Renal pelvis (tissue), 4 donors: ENCODE data around the gene LIPT1. TPM values are rescaled to one million over a fixed set of nuclear protein-coding genes. Genes with fewer than 3 reads are reported as not detected.
"Not testable (repeated sequence)": the region's sequence is repeated elsewhere in the genome, so short reads cannot be mapped to it uniquely, and the experiment has no call there.

Experiments
- DNase-seq: peaks from one replicate; pipeline ENCODE4 v3.0.0-alpha.2; 2013
- polyA plus RNA-seq, 3 donors: library from polyadenylated mRNA; unstranded; fragments of 120-200 nt; gene quantifications; one replicate each; pipeline ENCODE4 v1.2.1, GENCODE V29; 2013; ENCODE audit not compliant: insufficient read length in 3 of 3

Gene LIPT1
- polyA plus RNA-seq, 3 donors = 13.5 to 19.0 (median 18.8) TPM

DNA sequence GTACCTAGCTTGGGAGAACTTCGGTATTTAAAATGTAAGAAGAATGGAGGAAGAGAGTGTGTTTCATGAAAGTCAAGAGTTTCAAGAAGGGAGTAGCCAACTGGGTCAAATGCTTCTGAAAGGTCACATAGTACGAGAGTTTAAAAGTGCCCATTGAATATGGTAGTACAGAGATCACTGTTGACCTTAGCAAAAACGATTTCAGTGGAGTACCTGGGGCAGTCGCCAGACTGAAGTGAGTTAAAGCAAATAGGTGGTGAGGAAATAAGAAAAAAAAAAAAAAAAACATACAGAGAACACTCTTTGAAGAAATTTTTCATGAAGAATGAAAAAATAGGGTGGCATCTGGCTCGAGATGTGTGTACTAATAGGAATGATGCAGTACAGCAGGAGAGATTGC is 11.5 kb downstream of the LIPT1 start:
- DNase-seq = no peak

DNA sequence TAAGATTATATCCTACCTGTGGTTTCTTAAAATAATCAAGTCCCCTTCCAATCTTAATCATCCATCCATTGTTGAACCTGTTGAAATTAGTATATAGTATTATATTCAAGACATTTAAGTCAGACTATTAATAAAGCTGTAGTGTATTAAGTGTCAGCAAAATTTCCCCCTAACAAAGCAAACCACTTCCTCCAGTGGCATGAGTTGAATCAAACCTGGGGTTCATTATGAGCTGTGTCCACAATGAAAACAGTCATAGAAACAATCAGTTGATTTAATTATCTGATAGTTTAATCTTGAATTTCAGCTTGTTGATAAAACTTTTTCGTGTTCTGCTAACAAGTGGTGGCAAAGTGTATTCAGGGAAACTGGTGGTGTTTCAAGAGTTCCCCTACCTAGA is 14.8 kb downstream of the LIPT1 start:
- no peak for DNase-seq

DNA sequence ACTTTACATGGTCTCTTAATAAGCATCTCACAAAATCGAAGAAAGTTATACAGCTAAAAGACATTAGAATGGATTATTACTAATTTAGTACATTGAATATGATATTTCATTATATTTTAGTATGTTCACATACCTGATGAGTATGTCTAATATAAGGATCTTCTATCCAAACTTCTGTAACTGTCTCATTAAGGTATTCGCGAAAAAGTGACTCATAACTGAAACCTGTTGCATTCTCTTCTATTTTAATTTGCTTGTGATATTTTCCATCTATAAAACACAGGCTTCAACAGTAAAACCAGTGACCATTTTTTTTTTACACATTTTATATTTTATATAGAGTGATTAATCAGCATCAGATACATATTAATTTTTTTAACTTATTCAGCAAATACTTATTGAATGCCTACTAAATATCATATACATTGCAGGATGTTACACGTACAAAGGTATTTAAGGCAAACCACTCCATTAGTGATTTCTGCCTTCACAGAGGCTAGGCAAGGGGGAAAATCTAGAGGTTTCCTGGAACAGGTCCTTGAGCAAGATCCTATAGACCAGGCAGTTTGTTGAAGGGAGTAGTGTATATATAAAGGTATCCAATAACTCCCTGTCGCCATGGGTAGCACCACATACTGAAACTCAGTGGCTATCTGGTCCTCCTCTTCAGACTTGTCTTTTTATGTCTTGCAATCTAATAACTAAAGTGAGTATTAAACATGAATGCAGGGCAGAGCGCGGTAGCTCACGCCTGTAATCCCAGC is 16.8 kb downstream of the LIPT1 start:
- no peak for DNase-seq

DNA sequence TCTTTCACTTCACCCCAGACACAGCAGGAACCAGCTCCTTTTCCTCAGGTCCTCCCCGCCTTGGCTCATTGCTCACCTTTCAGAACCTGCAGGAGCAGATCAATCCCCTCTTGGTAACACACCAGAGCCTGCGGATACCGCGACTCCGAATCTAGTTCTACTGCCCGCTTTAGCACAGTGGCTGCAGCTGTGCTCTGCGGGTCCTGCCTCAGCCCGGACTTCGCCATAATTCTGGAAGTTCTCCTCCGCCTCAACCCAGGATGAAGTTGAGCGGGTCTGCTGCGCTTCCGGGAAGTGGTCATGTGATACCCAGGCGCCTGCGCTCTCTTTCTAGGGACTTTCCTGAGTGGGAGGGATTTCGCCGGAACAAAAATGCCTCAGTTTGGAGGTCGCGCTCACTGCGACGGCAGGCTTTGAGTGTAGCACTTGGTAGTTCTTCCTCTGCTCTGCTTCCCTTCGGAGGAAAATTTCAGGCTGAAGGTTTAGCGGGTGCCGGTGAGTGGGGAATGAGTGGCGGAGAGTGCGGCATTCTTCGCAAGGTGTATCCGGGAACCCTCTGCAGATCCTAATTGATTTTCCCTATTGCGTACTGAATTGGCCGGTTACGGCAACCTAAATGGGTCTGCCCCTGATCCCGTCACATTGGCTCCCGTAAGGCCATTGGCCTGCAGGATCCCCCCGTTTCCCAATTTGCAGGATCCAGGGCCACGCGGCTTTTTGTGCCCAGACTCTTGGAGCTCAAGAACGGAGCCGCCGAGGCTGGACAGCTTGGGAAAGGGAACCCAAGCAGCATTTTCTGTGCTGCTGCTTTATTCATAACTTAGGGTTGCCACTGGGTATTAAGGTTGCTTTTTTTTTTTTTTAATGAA is 26.2 kb downstream of the LIPT1 start, which contains the start of the genes MITD1 and MRPL30:
Gene MITD1, minus strand, starts transcription at position 304 of the 869 bp plus-strand sequence. Its CDS starts 77 bp downstream, at position 227.
Gene MRPL30, plus strand, starts transcription at position 430 of the 869 bp plus-strand sequence. CDS start 5,020 bp downstream, outside the sequence.
- DNase-seq = peak; percentile 97

DNA sequence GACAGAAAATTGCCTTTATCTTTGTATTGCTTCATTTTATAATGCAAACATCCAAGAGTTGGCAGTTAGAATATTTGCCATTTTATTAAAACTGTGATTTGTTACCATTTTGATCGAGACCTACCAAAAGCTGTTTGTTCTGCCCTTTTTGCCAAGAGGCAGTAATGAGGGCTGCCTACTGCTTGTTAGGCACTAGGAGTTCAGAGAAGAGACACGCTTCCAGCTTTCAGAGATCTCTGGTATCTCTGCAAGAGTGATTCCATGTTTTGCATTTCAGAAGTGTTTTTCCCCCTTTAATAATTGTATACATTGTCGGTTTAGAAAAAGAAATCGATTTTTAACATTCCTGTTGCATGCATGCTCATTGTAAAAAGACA is 26.8 kb downstream of the LIPT1 start:
- DNase-seq = no peak

DNA sequence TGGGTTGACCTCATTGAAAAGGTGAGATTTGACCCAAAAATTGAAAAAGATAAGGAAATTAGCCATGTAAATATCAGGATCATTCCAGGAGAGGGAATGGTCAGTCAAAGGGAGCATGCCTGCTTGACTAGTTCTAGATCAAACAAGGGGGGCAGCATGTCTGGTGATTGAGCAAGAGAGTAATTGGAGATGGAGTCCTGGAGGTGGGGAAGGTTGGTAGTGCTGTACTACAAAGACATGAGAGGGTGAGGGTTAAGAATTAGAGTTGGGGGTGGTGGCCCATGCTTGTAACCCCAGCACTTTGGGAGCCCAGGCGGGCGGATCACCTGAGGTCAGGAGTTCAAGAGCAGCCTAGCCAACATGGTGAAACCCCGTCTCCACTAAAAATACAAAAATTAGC is 28.3 kb downstream of the LIPT1 start:
- no peak for DNase-seq

DNA sequence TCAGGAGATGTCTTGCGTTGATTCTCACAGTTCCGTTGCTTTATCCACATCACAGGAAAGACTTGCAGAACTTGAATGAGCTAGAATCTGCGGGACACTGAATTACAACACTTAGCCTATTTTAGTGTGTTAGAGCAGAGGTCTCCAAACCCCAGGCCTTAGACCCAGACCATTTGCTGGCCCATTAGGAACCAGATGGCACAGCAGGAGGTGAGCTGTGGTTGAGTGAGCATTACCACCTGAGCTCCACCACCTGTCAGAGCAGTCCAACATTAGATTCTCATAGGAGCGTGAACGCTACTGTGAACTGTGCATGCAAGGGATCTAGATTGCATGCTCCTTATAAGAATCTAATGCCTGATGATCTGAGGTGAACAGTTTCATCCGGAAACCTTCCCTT is 30.0 kb downstream of the LIPT1 start:
- no peak for DNase-seq

DNA sequence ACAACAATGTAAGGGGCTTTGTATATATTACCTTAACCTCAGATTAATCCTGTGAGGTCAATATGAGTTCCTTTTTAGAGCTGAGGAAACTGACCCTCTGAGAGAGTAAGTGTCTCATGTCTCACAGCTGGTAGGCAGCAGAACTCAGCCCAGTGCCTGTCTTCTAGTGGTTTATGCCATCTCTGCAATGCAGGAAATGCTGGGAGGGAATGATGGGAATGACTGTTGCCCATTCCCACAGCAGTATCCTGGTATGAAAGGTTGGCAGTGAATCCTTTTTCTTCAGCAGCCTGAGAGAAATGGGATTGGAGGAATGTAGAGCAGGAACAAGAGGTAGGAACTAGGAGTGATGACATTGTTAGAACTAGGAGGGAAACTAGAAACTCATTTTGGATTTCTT is 32.2 kb downstream of the LIPT1 start:
- no peak for DNase-seq

DNA sequence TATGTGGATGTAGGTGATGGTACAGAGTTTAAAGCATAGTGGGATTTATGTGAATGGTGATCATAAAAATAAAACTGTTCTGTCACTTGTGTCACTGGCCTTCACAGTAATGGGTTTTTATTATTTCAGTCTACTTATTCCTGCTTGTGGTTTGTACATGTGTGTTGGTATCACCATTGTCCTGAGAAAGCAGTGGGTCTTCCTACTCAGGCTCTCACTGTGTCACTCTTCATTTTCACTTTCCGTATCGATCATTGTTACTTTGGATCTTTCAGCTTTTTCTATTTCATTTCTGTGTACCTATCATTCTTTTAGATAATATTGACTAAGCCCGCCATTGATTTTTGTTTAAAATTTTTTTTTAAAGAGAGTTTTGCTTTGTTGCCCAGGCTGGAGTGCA is 33.6 kb downstream of the LIPT1 start:
- no peak for DNase-seq

DNA sequence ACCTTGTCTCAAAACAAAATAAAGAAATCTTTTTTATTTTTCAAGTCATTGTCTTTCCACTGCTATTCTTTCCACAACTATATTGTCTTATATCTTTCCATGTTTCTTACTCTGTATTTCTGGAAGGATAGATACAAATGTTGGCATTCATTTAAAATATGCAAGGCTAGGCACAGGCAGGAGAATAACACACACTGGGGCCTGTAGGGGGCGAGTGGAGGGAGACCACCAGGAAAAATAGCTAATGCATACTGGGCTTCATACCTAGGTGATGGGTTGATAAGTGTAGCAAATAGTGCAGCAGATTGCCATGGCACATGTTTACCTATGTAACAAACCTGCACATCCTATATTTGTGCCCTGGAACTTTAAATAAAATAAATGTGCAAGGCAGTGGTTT is 35.8 kb downstream of the LIPT1 start:
- no peak for DNase-seq

DNA sequence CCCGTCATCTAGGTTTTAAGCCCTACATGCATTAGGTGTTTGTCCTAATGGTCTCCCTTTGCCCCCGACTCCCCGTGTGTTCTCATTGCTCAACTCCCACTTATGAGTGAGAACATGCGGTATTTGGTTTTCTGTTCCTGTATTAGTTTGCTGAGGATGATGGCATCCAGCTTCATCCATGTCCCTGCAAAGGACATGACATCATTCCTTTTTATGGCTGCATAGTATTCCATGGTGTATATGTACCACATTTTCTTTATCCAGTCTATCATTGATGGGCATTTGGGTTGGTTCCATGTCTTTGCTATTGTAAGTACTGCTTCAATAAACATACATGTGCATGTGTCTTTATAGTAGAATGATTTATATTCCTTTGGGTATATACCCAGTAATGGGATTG is 37.6 kb downstream of the LIPT1 start:
- DNase-seq = not testable (repeated sequence)

DNA sequence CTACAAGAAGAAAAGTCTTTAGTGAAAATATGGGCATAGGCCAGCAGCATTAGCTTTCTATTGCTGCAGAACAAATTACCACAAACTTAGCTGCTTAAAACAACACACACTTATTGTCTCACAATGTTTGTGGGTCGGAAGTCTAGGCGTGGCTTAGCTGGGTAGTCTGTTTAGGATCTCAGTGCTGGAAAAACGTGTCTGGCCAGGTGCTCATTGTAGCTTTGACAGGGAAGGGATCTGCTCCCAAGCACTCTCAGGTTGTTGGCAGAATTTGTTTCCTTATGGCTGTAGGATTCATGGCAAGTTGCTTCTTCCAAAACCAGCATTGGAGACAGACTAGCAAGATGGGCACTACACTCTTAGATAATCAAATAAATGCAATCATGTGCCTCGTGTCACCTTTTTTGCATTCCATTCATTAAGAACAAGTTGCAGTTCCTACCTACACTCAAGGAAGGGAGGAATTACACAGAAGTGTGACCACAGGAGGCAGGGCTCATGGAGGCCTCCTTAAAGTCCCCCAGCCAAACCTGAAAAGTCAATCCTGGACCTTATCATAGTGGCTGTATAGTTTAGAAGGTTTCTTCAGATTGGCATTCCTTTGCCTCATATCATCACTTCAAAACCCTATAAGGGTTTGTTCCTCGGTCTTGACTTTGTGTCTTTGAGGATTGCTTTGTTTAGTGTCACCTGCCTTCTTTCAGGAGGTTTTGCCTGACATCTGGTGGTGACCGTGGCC is 43.5 kb downstream of the LIPT1 start:
- no peak for DNase-seq

DNA sequence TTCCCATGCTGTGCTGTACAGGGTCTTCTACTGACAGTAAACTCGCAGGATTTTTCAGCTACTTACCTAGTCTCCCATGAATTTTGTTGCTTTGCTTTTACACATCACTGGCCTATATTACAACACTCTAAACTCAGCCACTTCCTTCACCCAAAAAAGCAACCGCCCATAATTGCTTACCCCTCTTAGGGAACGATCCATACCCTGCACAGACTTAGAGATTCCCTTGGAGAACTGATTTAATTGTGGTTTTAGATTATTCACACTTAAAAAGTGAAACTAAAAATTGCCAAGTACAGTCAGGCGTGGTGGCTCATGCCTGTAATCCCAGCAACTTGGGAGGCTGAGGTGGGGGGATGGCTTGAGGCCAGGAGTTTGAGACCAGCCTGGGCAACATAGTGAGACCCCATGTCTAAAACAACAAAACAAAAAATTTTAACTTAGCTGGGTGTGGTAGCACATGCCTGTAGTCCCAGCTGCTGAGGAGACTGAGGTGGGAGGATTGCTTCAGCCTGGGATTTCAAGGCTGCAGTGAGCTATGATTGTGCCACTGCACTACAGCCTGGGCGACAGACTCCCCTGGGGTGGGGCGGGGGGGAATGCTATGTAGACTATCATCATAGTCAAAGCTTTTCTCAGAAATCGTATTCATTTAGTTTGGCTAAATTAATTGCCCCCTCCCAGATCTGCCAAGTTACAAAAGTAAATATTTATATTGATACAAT is 45.5 kb downstream of the LIPT1 start:
- DNase-seq = no peak

DNA sequence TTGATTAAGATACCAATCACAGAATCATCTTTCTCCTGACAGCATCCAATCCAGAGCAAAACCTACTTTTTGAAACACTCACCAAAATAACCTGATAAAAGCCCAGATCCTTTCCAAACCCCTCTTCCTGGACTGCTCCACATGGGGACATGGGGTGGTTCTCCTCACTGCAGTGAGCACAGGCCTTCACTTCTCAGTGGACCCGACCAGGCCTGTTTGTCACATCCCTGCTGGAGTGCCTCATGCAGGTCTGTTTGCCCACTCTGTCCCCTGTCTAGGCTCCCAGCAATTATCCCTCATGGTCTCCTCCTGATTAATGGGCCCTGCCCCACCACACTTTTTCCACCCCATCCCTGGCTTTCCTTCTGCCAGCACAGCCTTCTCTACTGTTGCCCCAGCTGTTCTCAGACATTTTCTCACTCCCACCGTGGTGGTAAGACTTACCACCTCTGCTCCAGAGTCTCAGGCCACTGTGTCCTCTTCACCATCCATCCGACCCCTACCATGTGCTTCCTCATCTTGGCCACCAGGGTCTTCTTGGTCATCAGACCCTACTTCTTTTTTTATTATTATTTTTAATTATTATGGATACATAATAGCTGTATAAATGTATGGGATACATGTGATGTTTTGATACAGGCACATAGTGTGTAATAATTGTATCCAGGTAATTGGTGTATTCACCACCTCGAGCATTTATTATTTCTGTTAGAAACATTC is 47.4 kb downstream of the LIPT1 start:
- no peak for DNase-seq

DNA sequence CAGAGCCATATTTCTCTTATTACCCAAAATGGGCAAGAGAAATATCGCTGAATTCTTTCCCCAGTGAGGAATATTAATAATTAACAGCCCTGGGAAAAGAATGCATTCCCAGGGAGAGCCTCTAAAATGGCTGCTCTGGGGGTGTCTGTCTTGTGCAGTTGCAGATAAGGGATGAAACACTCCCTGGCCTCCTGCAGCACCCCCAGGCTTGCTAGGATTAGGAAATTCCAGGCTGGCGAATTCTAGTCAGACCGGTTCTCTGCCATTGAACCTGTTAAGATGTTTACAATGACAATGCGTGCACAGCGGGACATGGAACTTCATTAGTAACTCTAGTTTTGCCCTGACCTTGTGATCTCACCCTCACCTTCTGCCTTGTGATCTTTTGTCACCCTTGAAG is 50.7 kb downstream of the LIPT1 start:
- no peak for DNase-seq

Other genes with a start within 250 kb of the LIPT1 start
- 1 to 10 TPM; 3.0 to 3.4 (median 3.0) TPM for gene CRACDL, start 218.7 kb upstream of the LIPT1 start, polyA plus RNA-seq
- 10 to 100 TPM in 2 of 3 donors, 1 to 10 TPM in 1; 9.6 to 13.1 (median 10.0) TPM for gene C2orf15, start 13.3 kb upstream of the LIPT1 start, polyA plus RNA-seq
- gene TSGA10, start within 50 bp of the LIPT1 start, polyA plus RNA-seq = 10 to 100 TPM; 14.7 to 20.4 (median 17.0) TPM
- 10 to 100 TPM; 36.3 to 50.9 (median 49.8) TPM for gene MITD1, start 26.1 kb downstream of the LIPT1 start, polyA plus RNA-seq
- gene MRPL30, start 26.2 kb downstream of the LIPT1 start, polyA plus RNA-seq = 10 to 100 TPM; 45.5 to 53.1 (median 45.7) TPM
- under 1 TPM; 0.17 to 0.99 (median 0.58) TPM for gene LYG2, start 100.7 kb downstream of the LIPT1 start, polyA plus RNA-seq
- gene LYG1, start 146.2 kb downstream of the LIPT1 start, polyA plus RNA-seq = 1 to 10 TPM; 3.0 to 6.8 (median 4.2) TPM
- gene TXNDC9, start 181.4 kb downstream of the LIPT1 start, polyA plus RNA-seq = 10 to 100 TPM; 40.6 to 45.7 (median 41.2) TPM
- 10 to 100 TPM; 60.6 to 76.2 (median 65.0) TPM for gene EIF5B, start 182.4 kb downstream of the LIPT1 start, polyA plus RNA-seq